ENCODE data around the gene ITGA11.
"Not testable (repeated sequence)": the region's sequence is repeated elsewhere in the genome, so short reads cannot be mapped to it uniquely, and the experiment has no call there.

The ITGA11 gene

DNA sequence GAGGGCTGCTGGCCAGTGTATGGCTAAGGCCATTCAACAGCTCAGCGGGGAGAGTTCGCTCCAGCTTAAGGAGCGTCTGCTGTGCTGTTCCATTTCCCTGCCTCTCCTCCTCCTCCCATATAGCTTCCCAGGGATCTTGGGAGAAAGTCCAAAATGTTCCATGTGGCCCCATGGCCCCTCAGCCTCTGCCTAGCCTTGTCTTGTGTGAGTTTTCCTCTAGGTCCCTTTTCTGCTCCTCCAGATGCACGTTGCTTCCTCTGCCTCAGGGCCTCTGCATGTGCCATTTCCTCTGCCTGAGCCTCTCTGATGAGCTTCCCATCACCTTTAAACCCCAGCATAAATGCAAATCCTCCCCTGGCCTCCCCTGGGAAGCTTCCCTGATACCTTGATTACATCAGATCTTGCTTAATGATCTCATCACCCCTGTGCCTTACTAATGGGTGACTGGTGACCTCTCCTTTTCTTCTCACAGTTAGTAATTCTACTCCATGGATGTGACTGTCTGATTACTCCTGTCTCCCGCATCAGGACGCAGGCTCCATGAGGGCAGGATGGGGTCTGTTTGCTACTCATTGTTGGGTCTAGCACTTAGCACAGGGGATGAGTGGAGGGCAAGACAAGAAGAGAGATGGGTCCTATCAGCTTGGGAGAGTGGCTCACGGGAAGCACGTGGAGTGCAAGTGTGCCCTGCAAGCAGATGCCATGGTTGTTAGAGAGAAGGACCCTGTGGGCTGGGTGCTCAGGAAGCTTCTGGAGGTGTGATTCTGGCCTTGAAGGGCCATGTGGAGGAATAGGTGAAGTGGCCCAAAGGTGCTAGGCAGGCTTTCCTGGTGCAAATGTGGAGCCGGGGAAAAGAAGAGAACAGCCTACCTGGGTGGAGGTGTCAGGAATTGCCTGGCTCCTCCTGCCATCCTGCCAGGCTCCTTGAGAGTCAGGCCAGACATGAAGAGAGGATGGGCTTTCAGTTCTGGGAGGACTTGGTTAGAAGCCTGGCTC is 23.8 kb downstream of the ITGA11 start:
- no peak for FAIRE-seq

DNA sequence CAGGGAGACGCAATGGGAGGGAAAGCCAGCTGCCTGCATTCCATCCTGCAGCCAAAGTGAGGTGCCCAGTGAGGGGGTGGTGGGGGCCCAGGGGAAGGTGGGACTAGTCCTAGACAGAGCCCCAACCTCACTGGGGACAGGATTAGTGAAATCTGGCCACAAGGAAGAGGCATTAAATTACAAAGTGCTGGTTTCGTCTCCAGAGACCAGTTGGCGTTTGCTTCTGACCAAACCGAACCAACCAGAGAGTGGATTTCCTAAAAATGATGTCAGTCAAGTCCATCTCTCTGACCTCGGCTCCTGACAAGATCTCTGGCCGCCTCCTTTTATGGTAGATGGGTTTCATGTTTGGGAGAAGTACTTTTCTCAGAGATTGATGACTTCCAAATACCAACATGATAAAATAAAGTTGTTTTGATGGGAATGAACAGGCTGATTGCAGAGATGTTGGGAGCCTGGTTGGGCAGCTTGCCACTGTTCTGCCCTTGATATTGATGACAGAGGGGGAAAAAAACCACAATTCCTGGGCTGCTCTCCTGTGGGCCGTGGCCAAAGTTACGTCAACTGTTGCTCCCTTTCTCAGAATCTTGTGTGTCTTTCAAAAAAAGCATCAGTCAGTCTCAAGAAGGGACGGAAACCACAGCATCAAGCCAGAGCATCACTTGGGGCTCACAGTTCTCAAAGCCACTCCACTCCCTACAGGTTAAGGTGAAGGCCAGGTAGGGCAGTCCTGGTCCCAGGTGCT is 24.6 kb downstream of the ITGA11 start:
- FAIRE-seq, result no peak

DNA sequence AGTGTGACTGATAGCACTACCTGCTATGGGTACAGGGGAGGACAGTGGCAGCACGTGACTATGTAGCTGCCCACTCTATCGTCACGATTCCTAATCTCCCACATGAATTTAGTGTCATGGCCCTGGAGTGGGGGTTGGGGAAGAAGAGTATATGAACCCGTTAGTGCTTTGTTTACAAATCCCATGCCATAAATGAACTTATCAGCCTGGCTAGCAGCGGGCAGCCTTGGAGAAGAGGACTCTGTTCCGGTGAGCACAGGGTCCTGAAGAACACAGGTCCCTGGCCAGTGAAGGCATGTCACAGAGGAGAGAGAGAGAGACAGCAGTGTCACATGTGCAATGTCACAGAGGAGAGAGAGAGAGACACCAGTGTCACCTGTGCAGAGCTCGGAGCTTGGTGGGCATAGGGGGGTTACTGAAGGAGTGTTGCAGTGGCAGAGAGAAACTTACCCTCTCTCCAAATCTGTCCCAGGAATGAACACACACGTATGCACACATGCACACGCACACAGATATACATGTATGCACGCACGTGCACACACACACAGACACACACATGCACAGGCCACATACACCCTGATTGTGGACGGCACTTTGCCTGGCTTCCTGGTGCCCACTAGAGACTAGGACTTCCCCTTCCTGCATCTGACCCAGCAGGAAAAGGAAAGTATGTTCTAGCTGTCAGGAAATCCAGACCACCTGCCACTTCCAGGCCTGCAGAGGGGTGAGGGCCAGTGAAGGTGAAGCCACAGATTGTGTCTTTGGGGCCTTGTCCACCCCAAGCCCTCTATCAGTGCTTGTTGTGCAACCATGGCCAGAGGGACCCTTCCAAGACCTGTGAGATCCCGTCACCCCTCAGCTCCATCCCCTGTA is 26.3 kb downstream of the ITGA11 start:
- no peak for FAIRE-seq

DNA sequence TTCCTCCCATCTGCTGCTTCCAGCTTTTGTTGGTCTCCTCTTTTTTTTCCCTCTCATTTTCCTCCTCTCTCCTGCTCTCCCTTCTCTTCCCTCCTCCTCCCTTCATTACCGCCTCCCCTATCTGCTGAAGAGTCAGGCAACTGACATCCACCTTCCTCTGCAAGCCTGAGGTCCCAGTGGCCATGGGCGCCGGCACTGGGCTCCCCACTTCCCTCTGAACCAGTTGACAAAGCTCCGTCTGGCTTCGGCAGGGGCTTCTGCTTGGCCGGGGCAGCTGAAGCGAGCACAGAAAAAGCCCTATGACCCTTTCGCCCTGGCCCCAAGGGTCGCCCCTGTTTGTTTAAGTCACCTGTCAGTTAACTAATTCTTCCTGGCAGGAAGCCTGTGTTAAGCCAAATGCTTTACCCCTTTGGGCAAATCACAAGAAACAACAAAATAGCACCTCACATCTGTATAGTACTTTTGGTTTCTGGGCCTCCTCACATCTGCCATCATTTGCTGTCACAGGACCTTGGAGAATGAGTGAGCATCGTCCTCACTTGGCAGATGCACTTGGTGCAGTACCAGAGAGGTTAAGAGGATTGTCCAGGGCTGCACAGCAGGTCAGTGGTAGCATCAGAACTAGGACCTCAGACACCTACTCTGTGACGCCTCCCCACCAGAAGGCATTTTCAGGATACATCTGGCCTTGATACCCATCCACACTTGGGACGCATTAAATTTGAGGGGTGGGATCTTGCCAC is 27.7 kb downstream of the ITGA11 start:
- FAIRE-seq, result no peak

DNA sequence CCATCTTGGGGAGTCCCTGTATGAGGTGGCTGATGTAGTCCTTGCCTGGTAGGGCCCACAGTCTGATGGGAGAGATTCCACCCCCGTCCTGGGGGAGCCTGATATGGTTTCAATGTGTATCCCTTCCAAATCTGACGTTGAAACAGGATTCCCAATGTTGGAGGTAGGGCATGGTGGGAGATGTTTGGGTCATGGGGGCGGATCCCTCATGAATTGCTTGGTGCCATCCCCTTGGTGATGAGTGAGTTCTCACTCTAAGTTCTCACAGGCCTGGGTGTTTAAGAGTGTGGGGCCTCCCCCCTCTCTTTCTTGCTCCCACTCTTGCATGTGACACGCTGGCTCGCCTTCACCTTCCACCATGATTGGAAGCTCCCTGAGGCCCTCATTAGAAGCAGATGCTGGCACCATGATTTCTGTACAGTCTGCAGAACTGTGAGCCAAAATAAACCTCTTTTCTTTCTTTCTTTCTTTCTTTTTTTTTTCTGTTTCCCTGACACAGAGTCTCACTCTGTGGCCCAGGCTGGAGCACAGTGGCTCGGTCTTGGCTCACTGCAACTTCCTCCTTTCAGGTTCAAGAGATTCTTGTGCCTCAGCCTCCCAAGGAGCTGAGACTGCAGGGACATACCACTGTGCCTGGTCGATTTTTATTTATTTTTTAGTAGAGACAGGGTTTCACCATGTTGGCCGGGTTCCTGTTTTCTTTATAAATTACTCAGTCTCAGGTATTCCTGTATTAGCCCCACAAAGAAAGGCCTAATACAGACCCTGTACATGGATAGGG is 28.6 kb downstream of the ITGA11 start:
- no peak for FAIRE-seq

DNA sequence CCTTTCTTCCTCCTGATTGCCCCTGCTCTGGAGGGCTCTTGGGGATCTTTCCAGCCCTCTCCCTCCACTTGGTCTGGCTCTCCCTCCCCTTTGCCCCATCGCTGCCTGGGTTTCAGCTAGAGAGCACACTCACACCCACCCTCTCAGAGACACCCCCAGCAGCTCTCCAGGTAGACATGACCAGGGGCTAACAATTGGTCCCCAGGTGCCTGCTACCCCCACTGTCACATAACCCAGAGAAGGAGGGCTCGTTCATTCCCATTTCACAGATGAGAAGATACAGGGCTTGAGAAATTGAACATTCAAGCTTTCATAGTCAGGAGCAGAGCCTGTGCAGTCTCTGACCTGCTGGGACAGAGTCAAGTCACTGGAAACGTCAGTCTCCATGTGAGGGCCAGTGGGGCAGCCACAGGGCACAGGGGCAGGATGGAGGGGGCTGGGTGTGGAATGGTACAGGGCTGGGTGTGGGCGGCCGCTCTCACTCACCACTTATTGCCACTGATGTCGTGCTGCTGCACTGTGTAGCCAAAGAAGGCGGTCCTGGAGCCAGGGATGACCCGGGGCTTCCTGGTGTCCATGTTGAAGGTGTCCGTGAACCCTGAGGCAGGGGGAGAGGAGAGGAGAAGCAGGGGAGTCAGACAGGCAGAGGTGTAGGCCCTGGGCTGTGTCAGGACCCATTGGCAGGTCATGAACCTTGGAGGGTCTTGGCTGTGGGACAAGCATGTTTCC is 29.4 kb downstream of the ITGA11 start:
- FAIRE-seq, result no peak

DNA sequence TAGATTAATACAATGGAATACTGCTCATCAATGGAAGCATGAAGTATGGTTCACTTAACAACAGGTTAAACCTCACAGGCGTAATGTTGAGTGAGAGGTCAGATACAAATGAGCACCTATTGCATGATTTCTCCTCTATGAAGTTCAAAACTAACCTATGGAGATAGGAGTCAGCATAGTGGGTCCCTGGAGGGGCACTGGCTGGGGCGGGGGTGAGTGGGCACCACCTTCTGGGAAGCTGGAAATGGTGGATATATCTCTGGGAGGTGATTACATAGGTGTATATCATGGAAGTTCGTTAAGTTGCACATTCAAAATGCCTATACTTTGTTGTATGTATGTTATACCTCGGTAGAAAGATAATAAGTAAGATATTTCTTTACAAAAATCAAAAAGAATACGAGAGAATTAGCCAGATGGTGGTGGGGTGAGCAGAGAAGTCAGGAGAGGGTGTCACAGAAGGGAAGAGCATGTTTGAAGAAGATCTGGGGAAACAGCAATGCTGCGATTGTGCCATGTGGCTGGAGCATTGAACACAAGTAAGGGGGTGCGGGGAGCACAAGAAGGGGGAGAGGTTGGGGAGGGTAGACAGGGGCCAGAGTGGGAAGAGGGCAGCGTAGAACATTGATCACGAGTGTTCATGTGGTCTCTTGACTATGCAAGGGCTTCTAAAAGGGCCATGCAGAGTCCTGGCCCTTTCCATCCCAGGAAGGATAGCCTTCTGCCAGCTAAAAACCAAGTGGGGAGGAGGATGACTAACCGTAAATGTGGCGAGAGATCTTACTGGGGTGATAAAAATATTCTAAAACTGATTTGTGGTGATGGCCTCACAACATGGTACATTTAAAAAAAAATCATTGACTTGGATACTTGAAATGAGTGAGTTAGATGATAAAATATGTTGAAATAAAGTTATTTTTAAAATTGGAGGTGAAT is 30.2 kb downstream of the ITGA11 start:
- FAIRE-seq, result no peak

DNA sequence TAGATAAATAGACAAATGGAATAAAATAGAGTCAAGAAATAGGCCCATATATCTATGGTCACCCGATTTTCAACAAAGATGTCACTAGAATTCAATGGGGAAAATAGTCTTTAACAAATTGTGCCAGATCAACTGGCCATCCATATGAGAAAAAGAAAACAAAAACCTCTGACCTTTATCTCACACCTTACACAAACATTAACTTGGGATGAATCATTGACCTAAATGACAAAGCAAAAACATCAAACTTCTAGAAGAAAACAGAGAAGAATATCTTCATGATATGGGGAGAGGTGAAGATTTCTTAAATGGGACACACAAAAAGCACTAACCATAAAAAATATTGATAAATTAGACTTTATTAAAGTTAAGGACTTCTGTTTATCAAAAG is 31.9 kb downstream of the ITGA11 start:
- no peak for FAIRE-seq

DNA sequence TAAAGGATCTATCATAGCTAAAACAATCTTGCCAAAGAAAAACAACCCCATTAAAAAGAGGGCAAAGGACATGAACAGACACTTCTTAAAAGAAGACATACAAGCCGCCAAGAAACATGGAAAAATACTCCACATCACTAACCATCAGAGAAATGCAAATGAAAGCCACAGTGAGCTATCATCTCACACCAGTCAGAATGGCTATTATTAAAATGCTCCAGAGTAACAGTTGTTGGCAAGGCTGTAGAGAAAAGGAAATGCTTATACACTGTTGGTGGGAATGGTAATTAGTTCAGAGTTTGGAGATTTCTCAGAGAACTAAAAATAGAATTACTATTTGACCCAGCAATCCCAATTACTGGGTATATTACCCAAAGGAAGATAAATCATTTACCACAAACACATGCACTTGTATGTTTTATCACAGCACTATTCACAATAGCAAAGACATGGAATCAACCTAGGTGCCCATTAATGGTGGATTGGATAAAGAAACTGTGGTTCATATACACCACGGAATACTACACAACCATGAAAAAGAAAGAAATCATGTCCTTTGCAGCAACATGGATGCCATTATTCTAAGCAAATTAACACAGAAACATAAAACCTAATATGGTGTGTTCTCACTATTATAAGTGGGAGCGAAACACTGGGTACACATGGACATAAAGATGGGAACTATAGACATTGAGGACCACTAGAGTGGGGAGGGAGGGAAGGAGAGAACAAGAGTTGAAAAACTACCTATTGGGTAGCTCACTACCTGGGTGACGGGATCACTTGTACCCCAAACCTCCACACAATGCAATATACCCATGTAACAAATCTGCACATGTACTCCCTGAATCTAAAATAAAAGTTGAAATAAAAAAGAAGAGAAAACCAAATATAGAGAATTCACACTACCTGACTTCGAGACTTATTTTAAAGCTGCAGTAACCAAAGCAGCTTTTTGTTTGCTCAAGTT is 32.6 kb downstream of the ITGA11 start:
- no peak for FAIRE-seq

DNA sequence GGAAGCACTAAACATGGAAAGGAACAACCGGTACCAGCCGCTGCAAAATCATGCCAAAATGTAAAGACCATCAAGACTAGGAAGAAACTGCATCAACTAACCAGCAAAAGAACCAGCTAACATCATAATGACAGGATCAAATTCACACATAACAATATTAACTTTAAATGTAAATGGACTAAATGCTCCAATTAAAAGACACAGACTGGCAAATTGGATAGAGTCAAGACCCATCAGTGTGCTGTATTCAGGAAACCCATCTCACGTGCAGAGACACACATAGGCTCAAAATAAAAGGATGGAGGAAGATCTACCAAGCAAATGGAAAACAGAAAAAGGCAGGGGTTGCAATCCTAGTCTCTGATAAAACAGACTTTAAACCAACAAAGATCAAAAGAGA is 34.0 kb downstream of the ITGA11 start:
- not testable (repeated sequence) for FAIRE-seq

DNA sequence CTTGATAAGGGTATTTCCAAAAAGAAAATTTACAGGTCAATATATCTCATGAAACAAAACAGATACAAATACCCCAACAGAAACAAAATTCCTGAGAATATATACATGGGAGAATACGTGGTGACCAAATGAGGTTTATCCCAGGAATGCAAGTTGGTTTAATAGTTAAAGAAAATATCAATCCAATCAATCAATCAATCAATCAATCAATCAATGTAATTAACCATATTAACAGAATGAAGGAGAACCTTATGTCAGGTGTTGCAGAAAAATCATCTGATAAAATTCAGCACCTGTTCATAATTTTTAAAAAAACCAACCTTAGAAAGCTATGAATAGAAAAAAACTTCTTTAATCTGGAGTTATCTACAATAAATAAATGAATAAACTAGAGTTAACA is 35.9 kb downstream of the ITGA11 start:
- FAIRE-seq, result no peak

DNA sequence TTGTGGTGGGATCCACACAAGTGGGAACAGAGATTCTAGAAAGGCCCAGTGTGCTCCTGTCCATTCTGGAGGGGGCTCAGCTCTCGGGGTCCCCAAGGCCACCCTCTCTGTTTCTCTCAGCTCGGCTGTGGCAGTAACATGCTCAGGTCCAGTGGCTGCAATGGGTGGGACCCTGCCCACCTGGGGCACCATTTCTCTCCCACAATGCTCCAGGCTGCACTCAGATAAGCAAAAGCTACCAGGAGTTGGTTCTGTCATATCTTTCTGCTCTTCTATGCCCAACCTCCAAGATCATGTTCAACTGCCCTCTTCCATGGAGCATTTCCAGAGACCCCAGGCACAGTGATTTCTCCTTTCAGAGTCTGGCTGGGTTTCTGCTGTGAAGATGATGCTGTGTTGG is 40.8 kb downstream of the ITGA11 start:
- FAIRE-seq, result no peak

DNA sequence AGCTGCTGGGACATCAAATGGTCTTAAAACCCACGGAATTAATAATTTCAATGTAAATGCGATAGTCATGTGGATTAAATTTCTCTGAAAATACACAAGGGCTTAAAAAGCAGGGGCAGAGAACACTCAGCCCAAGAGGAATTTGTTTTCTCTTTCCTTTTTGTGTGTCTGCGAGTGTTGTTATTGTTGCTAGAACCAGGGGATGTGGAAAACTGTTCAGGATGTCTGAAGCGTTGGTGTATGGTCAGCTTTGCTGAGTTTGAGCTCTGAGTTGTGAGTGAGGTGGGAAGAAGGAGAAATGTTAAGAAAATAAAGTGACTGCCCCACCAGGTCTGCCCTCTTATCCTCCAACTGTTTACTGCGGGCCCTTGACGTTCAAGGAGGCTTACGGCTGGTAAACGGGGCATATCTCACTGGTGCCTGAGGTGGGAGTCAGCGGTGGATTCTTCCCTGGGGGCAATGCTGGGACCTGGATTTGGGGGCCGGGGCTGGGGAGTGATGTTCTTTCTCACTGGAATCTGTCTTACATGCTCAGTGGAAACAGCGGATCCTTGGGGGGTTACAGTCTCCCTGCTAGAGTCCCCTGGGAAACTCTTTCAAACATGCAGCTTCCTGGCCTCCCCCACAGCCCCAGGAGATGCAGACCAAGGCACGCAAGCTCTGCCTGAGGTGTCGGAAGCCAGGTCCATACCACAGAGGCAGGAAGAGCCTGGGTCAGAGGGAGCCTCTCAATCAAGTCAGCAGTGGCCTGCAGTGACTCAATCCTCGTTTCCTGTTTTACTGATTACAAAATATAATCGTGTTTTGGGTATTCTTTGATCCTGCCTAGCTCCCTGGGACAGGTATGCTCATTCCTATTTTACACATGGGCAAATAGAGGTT is 41.8 kb downstream of the ITGA11 start:
- FAIRE-seq, result no peak

DNA sequence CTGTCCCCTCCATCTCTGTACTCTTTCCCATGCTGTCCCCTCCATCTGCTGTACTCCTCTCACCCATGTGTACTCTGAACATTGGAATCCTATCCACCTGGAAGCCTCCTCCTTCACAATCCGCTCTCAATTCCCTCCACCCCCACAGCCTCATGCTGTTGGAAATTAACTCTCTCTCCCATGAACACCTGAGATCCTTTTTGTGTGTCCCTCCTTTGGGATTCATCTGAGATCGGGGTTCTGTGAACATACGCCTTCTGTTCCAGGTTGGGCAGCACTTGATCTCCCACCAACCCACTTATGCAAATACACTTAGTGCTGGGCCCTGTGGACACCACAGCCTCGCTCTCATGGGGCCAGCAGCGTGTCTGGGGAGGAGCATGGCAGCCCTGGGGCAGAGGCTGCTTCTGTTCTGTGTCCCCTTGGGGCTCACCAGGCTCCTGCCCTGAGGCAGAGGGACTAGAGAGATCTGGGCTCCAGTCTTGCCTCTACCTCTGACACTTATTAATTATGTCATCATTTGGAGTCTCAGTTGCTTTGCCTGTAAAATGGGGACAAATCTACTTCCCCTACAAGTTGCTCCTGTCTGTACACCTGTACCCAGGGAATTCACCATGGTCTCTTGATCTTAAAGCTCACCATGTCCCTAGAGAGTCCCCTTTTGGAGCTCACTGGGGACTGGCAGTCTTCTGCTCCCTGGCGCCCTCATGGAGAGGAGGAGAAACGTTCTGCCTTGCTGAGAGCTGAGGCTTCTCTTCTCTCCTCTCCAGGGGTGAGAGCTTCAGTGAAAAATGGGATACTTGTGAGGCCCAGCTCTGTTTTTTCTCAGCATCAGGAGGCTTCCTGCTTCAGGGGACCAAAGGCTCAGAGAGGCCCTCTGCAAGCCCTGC is 42.7 kb downstream of the ITGA11 start:
- no peak for FAIRE-seq

DNA sequence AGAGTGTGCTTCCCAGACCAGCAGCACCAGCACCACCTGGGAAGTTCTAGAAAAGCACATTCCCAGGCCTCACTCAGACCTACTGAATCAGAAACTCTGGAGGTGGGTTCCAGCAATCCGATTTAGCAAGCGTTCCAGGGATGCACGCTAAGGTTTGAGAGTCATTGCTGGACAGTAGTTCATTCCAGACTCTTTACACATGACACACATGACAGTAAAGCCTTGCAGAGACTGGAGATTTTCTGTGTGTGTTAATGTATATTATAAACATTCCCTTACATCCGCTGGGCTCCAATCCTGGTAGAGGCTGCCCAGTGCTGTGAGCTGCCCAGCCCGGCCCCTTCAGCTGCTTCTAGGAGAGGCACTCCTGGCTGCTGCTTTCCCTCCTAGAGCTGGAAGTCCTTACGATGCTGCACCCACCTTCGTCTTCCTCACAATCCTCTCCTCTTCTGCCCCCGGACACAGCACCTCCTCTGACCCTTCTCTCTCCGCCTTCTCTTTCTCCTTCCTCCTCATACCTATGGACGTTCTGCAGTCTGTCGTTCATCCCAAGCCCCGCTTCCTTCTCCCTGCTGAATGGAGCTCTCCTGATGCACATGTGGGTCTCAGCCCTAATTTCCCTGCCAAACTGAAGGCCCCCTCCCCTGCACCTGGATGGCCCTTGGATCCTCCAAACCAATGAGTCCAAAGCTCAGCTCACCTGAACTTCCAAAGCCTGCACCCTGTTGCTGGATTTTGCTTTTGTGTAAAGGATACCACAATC is 44.4 kb downstream of the ITGA11 start:
- no peak for FAIRE-seq
